Measurements from ENCODE around the gene TCF3.

DNA sequence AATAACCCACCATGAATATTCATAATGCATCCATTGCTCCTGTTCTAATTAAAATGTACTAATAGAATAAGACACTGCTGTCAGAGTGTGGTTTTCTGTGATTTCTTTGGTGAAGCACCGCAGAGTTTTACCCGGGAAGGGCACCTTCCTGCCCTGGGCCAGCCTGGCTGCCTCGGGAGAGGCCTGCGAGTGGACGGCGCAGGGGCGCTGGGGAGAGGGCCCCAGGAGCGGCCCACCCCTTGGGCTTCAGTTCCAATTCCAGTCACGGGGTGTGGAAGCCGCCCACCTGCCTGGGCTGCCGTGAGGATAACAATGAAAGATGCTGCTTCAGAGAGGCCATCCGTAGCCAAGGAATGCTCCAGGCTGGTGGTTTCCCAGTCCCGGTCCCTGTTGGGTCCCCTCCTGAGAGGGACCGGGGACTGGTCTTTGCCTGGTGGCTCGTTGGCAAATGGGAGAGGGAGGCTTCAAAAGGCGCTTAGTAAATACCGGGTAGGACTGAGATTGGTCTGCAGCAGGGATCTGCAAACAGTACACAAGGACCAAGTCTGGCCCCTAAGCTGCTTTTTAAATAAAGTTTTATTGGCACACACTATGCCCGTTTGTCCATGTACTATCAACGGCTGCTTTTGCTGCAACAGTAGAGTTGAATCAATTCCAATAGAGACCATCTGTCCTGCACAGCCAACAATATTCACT is 18.0 kb downstream of the TCF3 start:
- TF ChIP-seq CTCF (IDR thresholded peaks at IDR 0.05; ENCODE audit: borderline replicate concordance, extremely low read depth, low read length, poor library complexity, severe bottlenecking) (no peak), EZH2 (IDR thresholded peaks at IDR 0.05; ENCODE audit: borderline replicate concordance, low read depth, low read length, severe bottlenecking) (no peak)
